HG03097 (cell line): Measurements from ENCODE around the gene PTPRN2.

Experiments used
- ATAC-seq: cut with Tn5 transposase; IDR thresholded peaks from one replicate; pipeline ENCODE4 v1.9.1; 2021; ENCODE audit not compliant: unreplicated experiment, low FRiP score

Gene PTPRN2

DNA sequence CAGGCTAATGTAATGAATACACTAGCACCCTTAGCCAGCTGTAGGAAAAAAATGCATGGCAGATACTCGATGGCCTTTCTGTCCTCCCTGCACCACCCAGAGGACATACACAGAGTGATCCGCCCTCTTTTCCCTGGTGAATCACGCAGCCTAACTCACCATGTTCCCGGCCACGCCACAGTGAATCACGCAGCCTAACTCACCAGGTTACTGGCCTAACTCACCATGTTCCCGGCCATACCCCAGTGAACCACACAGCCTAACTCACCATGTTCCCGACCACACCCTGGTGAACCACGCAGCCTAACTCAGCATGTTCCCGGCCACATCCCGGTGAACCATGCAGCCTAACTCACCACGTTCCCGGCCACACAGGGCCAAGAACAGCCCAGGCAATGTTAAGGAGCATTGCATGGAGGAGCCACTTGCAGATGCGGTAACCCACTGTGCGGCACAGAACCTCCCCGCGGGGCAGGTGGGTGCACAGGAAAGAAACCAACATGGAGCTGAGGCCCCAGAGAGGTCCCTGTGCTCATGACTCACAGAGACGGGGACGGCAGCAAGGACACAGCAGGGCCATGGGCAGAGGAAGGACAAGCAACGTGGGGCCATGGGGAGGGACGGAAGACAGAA is 742.3 kb downstream of the PTPRN2 start:
- ATAC-seq: no peak

GRCh38 chr7:157844611-157845010 is 743.0 kb downstream of the PTPRN2 start:
- ATAC-seq: no peak

DNA sequence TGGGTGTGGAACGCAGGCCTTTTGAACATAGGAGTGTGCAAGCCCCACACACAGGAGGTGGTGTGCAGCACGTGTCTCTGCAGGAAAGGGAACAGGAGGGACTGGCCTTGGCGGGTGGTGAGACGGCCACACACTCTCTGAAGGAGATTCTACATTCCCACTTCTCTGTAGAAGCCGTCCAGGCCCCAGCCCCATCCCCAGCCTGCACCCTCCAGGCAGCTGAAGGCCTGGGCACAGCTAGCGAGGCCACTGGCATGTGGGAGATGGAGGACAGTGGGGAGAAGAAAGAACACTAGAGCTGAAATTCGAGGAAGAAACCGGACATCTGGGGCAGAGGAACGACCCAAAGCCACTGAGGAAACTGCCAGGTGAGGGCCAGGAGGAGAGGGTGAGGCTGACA is 743.5 kb downstream of the PTPRN2 start:
- ATAC-seq: no peak

- no peak for ATAC-seq
These were observed 744.1 kb downstream of the PTPRN2 start for GRCh38 chr7:157843336-157844140.

- no peak for ATAC-seq
These were observed 745.8 kb downstream of the PTPRN2 start for GRCh38 chr7:157841773-157842370.

DNA sequence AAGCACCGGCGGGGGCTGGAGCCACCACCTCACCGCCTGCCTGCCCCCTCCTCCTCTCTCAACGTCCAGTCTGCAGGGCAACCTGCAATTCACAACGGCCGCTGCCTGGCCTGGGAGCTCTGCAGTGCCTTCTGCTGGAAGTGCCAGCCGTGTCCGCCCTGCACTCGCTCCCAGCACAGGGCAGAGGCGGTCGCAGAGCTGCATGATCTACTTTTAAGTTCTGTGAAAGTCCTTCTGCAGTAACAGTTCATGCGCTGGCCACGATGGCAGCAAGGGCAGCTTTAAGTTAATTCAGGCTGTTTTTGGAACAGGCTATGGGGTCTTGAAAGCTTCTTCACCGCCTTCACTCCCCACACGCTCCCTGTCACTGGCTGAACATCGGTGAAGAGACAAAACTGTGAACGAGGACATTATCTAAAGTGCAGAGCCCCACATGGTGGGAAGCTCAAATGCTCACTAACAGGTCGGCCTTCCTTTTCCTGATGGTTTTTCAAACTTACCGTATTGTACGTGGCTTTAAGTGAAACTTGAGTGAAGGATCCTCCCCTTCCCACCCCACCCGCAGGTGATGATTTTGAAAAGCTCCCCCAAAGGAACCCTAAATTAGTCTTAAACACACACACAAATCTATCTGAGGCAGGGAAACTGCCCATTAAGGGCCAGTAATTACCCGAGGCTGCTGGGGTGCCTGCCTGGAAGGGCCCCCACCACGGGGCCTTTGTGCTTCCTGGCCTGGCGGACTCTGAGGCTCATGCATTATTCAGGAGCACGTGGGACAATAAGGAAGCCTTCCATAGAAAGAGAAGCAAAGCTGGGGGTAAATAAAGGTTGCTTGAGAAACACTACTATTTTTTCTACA is 746.5 kb downstream of the PTPRN2 start:
- no peak for ATAC-seq

- no peak for ATAC-seq
These were observed 747.3 kb downstream of the PTPRN2 start for GRCh38 chr7:157840174-157840913.

DNA sequence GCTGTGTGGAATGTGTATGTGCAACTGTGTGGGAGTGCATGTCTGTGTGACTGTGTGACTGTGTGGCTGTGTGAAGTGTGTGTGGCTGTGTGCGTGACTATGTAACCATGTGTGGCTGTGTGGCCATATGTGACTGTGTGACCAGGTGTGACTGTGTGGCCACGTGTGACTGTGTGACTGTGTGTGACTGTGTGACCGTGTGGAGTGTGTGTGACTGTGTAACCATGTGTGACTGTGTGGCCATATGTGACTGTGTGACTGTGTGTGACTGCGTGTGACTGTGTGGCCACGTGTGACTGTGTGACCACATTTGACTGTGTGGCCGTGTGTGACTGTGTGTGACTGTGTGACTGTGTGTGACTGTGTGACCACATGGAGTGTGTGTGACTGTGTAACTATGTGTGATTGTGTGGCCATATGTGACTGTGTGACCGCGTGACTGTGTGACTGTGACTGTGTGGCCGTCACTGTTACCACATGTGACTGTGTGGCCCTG is 747.9 kb downstream of the PTPRN2 start:
- ATAC-seq: no peak

GRCh38 chr7:157839226-157839625 is 748.4 kb downstream of the PTPRN2 start:
- no peak for ATAC-seq

- no peak for ATAC-seq
These were observed 750.1 kb downstream of the PTPRN2 start for GRCh38 chr7:157837561-157837960.

- no peak for ATAC-seq
These were observed 750.6 kb downstream of the PTPRN2 start for GRCh38 chr7:157837047-157837446.

- no peak for ATAC-seq
These were observed 753.0 kb downstream of the PTPRN2 start for GRCh38 chr7:157834501-157835163.

- no peak for ATAC-seq
These were observed 754.6 kb downstream of the PTPRN2 start for GRCh38 chr7:157832866-157833607.

DNA sequence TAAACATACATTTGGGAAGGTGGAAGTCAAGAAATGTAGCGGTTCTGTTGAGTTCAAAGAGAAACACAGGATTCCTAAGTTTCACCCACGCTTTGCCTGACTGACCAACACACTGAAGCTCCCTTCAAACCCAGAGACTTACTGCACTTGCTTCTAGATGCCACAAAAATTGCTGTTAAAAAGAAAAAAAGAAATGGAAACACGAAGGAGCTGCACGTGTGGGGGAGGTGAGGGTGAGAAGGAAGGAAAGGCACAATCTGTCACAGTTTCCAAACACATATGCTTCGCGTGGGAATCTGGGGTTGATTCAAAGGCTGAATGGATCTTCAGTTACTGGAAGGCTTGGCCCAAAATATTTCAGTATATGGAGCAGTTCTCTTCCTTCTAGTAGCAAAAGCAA is 755.2 kb downstream of the PTPRN2 start:
- no peak for ATAC-seq

- ATAC-seq: no peak
These were observed 755.6 kb downstream of the PTPRN2 start for GRCh38 chr7:157832006-157832405.

DNA sequence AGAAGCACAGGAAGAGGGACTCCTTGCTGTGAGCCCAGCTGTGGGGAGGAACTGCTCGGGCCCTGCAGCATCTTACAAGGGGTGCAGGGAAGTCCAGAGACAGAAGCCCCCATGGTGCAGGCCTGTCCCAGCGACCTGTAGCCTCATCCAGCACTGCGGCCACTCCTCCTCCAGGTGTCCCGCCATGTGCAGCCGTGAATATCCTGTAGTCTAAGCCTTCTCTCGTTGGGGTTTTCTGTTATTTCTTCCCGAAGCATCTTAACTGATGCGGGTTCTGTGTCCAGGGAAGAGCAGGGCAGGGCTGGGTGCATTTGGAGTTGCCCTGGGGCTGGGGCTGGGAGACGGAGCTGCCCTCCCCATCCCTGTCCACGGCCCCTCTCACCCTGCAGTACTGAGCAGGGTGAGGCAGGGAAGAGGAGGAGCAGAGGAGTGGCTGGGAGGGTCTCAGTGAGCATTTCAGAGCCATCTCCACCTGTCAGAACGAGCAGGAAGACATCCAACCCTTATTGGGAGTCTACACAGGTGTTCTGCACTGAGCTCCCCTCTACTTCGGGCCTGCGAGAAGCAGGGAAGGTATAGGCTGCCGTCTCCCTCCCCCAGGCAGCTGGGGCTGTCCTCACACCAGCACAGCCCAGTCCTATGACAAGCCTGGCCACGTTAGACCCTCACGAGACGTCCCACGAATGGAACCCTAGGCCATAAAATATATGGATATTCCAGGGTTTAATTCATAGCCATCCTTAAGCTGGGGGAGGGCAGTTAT is 756.3 kb downstream of the PTPRN2 start:
- ATAC-seq: no peak

DNA sequence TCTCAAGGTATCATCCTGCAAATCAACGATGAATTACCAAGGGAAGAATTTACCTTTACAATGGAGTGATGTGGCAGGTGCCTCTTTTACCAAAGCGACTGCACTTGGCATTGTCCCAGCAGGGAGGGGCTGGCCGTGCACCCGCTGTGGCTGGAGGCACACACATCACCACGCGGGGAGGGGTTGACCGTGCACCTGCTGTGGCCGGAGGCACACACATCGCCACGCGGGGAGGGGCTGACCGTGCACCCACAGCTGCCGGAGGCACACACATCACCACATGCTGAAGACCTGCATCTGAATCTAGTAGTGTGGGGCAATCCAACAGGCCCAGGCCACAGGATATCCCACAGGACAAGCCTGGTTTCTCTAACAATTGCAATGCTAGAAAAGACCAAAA is 757.3 kb downstream of the PTPRN2 start:
- ATAC-seq: no peak

- no peak for ATAC-seq
These were observed 758.1 kb downstream of the PTPRN2 start for GRCh38 chr7:157829491-157829890.
